WTC11 (cell line): ENCODE data around the gene SREBF2. TPM values are rescaled to one million over a fixed set of nuclear protein-coding genes. Genes with fewer than 3 reads are reported as not detected.

Experiments used
- ARID4B ChIP-seq: sonication (generic); formaldehyde crosslinking; IDR thresholded peaks from 2 replicates; pipeline ENCODE4 v1.8.0; 2023; ENCODE audit warnings: missing genetic modification reagents, mild to moderate bottlenecking, borderline replicate concordance
- CBFB ChIP-seq: sonication (generic); formaldehyde crosslinking; IDR thresholded peaks from 2 replicates; pipeline ENCODE4 v1.8.1; 2022; ENCODE audit warnings: mild to moderate bottlenecking, low read depth, missing genetic modification reagents
- CTCF ChIP-seq: fragments of 200-600 bp; IDR thresholded peaks from 2 replicates; pipeline ENCODE4 v1.8.0; 2022; ENCODE audit warnings: antibody characterized with exemption
- ERG ChIP-seq: fragments of 250-450 bp; sonication (Bioruptor Pico); IDR thresholded peaks from 2 replicates; pipeline ENCODE4 v1.8.0; 2021; ENCODE audit warnings: mild to moderate bottlenecking
- ETV6 ChIP-seq: sonication (generic); formaldehyde crosslinking; IDR thresholded peaks from 2 replicates; pipeline ENCODE4 v1.8.1; 2022; ENCODE audit warnings: mild to moderate bottlenecking, missing genetic modification reagents
- HMGXB4 ChIP-seq: sonication (generic); formaldehyde crosslinking; IDR thresholded peaks from 2 replicates; pipeline ENCODE4 v1.8.1; 2023; ENCODE audit warnings: mild to moderate bottlenecking, moderate library complexity, missing genetic modification reagents
- MXD4 ChIP-seq: fragments of 250-450 bp; sonication (Bioruptor Pico); IDR thresholded peaks from 2 replicates; pipeline ENCODE4 v1.8.0; 2021; ENCODE audit warnings: mild to moderate bottlenecking, moderate library complexity, borderline replicate concordance
- NFE2L1 ChIP-seq: sonication (generic); formaldehyde crosslinking; IDR thresholded peaks from 2 replicates; pipeline ENCODE4 v1.8.1; 2023; ENCODE audit warnings: missing genetic modification reagents
- NR1H2 ChIP-seq: sonication (generic); formaldehyde crosslinking; IDR thresholded peaks from 2 replicates; pipeline ENCODE4 v1.9.0; 2021; ENCODE audit warnings: mild to moderate bottlenecking, moderate library complexity, missing genetic modification reagents
- NR3C1 ChIP-seq: sonication (generic); formaldehyde crosslinking; conservative IDR thresholded peaks from 2 replicates; pipeline ENCODE4 v1.8.1; 2023; ENCODE audit warnings: low read depth, mild to moderate bottlenecking, missing genetic modification reagents
- OVOL2 ChIP-seq: fragments of 250-450 bp; sonication (Bioruptor Pico); IDR thresholded peaks from 2 replicates; pipeline ENCODE4 v1.9.0; 2021; ENCODE audit warnings: mild to moderate bottlenecking, borderline replicate concordance
- PRRX2 ChIP-seq: fragments of 250-450 bp; sonication (Bioruptor Pico); IDR thresholded peaks from 2 replicates; pipeline ENCODE4 v1.8.0; 2021; ENCODE audit warnings: mild to moderate bottlenecking
- SMAD3 ChIP-seq: sonication (generic); formaldehyde crosslinking; IDR thresholded peaks from 2 replicates; pipeline ENCODE4 v1.8.0; 2022; ENCODE audit warnings: missing genetic modification reagents, mild to moderate bottlenecking, borderline replicate concordance
- SMAD4 ChIP-seq: sonication (generic); formaldehyde crosslinking; IDR thresholded peaks from 2 replicates; pipeline ENCODE4 v1.8.0; 2022; ENCODE audit warnings: mild to moderate bottlenecking, missing genetic modification reagents
- SOX15 ChIP-seq: fragments of 250-450 bp; sonication (Bioruptor Pico); IDR thresholded peaks from 2 replicates; pipeline ENCODE4 v1.9.0; 2021; ENCODE audit warnings: mild to moderate bottlenecking
- ZNF121 ChIP-seq: sonication (generic); formaldehyde crosslinking; IDR thresholded peaks from 2 replicates; pipeline ENCODE4 v1.8.0; 2023; ENCODE audit warnings: missing genetic modification reagents
- ZNF219 ChIP-seq: sonication (generic); formaldehyde crosslinking; IDR thresholded peaks from 2 replicates; pipeline ENCODE4 v1.8.0; 2023; ENCODE audit warnings: missing genetic modification reagents, mild to moderate bottlenecking, borderline replicate concordance
- ZNF281 ChIP-seq: sonication (generic); formaldehyde crosslinking; IDR thresholded peaks from 2 replicates; pipeline ENCODE4 v1.8.0; 2023; ENCODE audit warnings: mild to moderate bottlenecking, missing genetic modification reagents
- ZNF317 ChIP-seq: sonication (generic); formaldehyde crosslinking; IDR thresholded peaks from 2 replicates; pipeline ENCODE4 v1.8.1; 2023; ENCODE audit warnings: low read depth, mild to moderate bottlenecking, moderate library complexity, missing genetic modification reagents, borderline replicate concordance
- total RNA-seq: library from RNA; stranded (reverse); gene quantifications from 3 replicates; pipeline ENCODE4 v1.2.3, GENCODE V29; 2021
- TF ChIP-seq, protein P1 (sequence below): fragments of 250-450 bp; sonication (Bioruptor Pico); IDR thresholded peaks from 2 replicates; pipeline ENCODE4 v1.9.0; 2021; ENCODE audit warnings: moderate library complexity, mild to moderate bottlenecking, inconsistent platforms, borderline replicate concordance
- TF ChIP-seq, protein P2 (sequence below): sonication (generic); formaldehyde crosslinking; IDR thresholded peaks from 2 replicates; pipeline ENCODE4 v1.8.1; 2022; ENCODE audit warnings: mild to moderate bottlenecking, moderate library complexity, missing genetic modification reagents
- TF ChIP-seq, protein P3 (sequence below): fragments of 250-450 bp; sonication (Bioruptor Pico); IDR thresholded peaks from 2 replicates; pipeline ENCODE4 v2.1.2; 2022; ENCODE audit warnings: mild to moderate bottlenecking, moderate library complexity

Gene SREBF2
- total RNA-seq, 1 experiment from 2014 or later = 151 TPM

DNA sequence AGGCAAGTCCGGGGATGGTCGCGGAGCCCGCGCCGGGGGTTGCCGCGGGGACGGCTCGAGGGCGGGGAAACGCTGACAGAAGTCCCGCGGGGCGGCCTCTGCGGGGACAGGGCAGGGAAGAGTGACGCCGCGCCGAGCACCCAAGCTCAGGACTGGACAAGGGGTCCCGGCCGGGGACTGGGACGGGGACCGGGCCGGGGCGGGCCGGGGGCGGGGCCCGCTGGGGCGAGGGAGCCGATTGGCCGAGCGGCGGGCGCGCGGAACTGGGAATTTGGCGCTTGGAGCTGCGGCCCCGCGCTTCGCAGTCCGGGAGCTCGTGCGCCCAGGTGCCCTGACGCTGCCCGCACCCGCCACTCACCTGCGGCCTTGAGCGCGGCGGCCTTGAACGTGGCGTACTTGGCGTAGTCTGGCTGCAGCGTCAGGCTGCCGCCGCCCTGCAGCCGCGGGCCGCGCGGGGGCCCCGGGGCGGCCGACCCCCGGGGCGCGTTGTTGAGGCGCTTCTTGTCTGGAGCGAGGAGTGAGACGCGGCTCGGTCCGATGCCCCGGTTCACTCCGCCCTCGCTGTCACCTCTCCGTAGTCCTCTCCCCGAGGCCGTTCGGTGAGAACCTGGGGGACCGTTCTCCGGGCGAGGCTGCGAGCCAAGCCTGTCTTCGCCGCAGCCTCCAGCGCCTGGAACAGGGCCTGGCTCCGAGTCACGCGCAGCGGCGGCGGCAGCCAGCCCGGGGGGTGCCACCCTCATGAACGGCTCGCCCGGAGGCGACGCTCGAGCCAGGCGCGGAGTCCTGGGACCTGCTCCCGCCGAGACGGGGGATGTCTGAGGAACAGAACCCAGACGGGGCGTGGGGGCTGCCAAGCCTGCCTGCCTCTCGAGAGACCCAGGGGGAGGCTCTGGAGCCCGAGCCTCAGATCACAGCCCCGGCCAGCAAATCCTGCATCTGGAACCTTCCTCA lies 77.4 kb downstream of the SREBF2 start (continued):
- TF ChIP-seq HMGXB4 (CRISPR knock-in tag) (no peak), MXD4 (CRISPR knock-in tag) (no peak), NR1H2 (CRISPR knock-in tag) (no peak), CBFB (no peak), PRRX2 (CRISPR knock-in tag) (no peak), ERG (CRISPR knock-in tag) (no peak), NFE2L1 (peak; percentile 95), ZNF121 (CRISPR knock-in tag) (no peak), ZNF219 (no peak), CTCF (no peak), ZNF281 (CRISPR knock-in tag) (no peak), ETV6 (no peak; the same call in 1 of the 2 replicates), NR3C1 (no peak), ARID4B (CRISPR knock-in tag) (peak; percentile 77; the same call in 1 of the 2 replicates), ZNF317 (CRISPR knock-in tag) (peak; percentile 59; the same call in 1 of the 2 replicates), SOX15 (no peak), SMAD4 (CRISPR knock-in tag) (no peak), OVOL2 (no peak), SMAD3 (CRISPR knock-in tag) (no peak)
- TF ChIP-seq, protein P1, sequence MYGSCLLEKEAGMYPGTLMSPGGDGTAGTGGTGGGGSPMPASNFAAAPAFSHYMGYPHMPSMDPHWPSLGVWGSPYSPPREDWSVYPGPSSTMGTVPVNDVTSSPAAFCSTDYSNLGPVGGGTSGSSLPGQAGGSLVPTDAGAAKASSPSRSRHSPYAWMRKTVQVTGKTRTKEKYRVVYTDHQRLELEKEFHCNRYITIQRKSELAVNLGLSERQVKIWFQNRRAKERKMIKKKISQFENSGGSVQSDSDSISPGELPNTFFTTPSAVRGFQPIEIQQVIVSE = no peak
- TF ChIP-seq, protein P2, sequence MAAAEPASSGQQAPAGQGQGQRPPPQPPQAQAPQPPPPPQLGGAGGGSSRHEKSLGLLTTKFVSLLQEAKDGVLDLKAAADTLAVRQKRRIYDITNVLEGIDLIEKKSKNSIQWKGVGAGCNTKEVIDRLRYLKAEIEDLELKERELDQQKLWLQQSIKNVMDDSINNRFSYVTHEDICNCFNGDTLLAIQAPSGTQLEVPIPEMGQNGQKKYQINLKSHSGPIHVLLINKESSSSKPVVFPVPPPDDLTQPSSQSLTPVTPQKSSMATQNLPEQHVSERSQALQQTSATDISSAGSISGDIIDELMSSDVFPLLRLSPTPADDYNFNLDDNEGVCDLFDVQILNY (CRISPR knock-in tag) = peak; percentile 57
- TF ChIP-seq, protein P3, sequence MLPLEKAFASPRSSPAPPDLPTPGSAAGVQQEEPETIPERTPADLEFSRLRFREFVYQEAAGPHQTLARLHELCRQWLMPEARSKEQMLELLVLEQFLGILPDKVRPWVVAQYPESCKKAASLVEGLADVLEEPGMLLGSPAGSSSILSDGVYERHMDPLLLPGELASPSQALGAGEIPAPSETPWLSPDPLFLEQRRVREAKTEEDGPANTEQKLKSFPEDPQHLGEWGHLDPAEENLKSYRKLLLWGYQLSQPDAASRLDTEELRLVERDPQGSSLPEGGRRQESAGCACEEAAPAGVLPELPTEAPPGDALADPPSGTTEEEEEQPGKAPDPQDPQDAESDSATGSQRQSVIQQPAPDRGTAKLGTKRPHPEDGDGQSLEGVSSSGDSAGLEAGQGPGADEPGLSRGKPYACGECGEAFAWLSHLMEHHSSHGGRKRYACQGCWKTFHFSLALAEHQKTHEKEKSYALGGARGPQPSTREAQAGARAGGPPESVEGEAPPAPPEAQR = no peak
